SW 1271 (cell line): Measurements from ENCODE around the gene RPP38.

Source experiments
- DNase-seq, 2 experiments: peaks; one replicate each; lab custom pipeline; 2025; lab: John Stamatoyannopoulos, UW

RPP38 gene

DNA sequence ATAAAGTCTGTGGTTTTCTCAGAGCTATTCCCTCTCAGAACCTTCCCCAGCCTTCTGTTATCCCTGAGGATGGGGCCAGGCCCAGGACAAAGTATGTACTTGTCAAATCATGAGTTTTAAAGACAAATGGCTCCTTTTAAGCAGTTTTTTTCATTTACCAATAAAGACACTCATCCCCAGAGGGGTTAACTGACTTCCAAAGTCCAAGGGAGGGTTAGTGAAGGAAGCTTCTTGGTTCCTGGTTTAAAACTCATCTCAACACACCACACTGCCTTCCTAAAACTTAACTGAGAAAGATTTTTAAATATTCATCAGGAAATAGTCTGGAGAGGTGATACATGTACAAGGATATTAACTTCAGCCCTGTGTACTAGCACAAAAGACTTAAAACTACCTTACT, 55.4 kb downstream of the RPP38 start:
- no peak for DNase-seq
